Measurements from ENCODE around the gene PRSS33.

- TF ChIP-seq PKNOX1 (IDR thresholded peaks at IDR 0.05) (no peak), TARDBP (IDR thresholded peaks at IDR 0.05) (no peak), SP1 (IDR thresholded peaks at IDR 0.05) (no peak), CTBP1 (IDR thresholded peaks at IDR 0.05; ENCODE audit: borderline replicate concordance) (no peak), FOXM1 (IDR thresholded peaks at IDR 0.05; ENCODE audit: borderline replicate concordance) (no peak), BHLHE40 (IDR thresholded peaks at IDR 0.05; ENCODE audit: borderline replicate concordance) (no peak), ARNT (IDR thresholded peaks at IDR 0.05) (no peak), FOXA1 (IDR thresholded peaks at IDR 0.05) (no peak)
Observed at GRCh38 chr16:2834968-2835367, 47.6 kb upstream of the PRSS33 start.
